ENCODE measurements around the gene SOX6.
"Not testable (repeated sequence)": the region's sequence is repeated elsewhere in the genome, so short reads cannot be mapped to it uniquely, and the experiment has no call there.

The SOX6 gene

GRCh38 chr11:15944460-15944859, 411.9 kb downstream of the SOX6 start:
- no peak for DNase-seq

GRCh38 chr11:15943418-15944197, 412.7 kb downstream of the SOX6 start:
- DNase-seq = no peak

GRCh38 chr11:15942936-15943335, 413.4 kb downstream of the SOX6 start:
- no peak for DNase-seq

- no peak for DNase-seq
Measured at GRCh38 chr11:15942126-15942525, 414.2 kb downstream of the SOX6 start.

- no peak for DNase-seq
Measured at GRCh38 chr11:15941206-15941770, 415.1 kb downstream of the SOX6 start.

- no peak for DNase-seq
Measured at GRCh38 chr11:15940462-15941205, 415.7 kb downstream of the SOX6 start.

GRCh38 chr11:15938983-15939382, 417.4 kb downstream of the SOX6 start:
- DNase-seq = no peak

- DNase-seq = no peak
Measured at GRCh38 chr11:15938121-15938611, 418.2 kb downstream of the SOX6 start.

GRCh38 chr11:15937601-15938120, 418.7 kb downstream of the SOX6 start:
- no peak for DNase-seq

- DNase-seq = no peak
Measured at GRCh38 chr11:15936011-15936410, 420.3 kb downstream of the SOX6 start.

- DNase-seq = no peak
Measured at GRCh38 chr11:15935373-15935772, 421.0 kb downstream of the SOX6 start.

- no peak for DNase-seq
Measured at GRCh38 chr11:15933886-15934625, 422.3 kb downstream of the SOX6 start.

GRCh38 chr11:15932417-15932816, 423.9 kb downstream of the SOX6 start:
- no peak for DNase-seq

- DNase-seq = no peak
Measured at GRCh38 chr11:15931497-15931896, 424.8 kb downstream of the SOX6 start.

- no peak for DNase-seq
Measured at GRCh38 chr11:15930442-15931025, 425.8 kb downstream of the SOX6 start.

GRCh38 chr11:15929371-15929901, 426.9 kb downstream of the SOX6 start:
- no peak for DNase-seq

GRCh38 chr11:15927864-15928217, 428.5 kb downstream of the SOX6 start:
- no peak for DNase-seq

- DNase-seq = no peak
Measured at GRCh38 chr11:15927196-15927863, 429.0 kb downstream of the SOX6 start.

GRCh38 chr11:15926071-15926470, 430.3 kb downstream of the SOX6 start:
- no peak for DNase-seq

- no peak for DNase-seq
Measured at GRCh38 chr11:15923183-15923582, 433.2 kb downstream of the SOX6 start.

GRCh38 chr11:15922745-15923144, 433.6 kb downstream of the SOX6 start:
- DNase-seq = not testable (repeated sequence)

All from NCI-H524 treated with DMSO at 0.1 percent for 48 hours (cell line).